NCI-H1694 (cell line): ENCODE data around the gene IGSF9.

Experiments used
- DNase-seq: peaks from one replicate; lab custom pipeline; 2025; lab: John Stamatoyannopoulos, UW

Gene IGSF9

DNA sequence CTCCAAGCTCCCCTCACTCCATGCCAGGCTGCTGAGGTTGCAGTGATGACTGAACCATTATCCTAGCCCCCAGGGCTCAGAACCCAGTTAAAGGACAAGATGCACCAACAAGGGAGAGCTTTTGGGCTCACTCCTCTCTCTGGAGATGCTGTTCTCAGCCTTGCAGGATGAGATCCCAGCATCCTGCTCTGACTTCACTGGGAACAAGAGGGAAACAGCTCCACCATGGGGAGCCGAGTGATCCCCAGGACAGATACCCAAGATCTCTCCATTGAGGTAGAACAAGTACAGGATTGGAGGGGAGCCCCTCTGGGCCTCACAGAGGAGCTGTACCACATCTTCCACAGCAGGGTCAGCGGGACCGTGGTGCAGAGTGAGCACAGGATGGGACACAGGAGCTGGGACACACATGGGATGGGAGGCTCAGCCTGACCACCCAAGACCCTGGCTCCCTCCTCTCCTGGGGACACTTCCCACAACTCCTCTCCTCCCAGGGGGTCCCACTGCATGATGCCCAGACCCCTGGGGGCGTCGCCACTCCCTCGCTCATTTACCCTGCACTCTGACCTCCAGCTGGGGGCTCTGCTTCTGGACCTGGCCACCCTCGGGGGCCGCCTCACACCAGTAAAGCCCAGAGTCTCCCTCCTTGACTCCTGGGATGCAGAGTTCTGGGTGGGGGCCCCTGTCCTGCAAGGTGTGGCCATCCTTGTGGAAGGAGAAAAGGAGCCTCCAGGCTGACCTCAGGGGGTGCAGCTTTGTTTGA lies 27.2 kb upstream of the IGSF9 start:
- no peak for DNase-seq

DNA sequence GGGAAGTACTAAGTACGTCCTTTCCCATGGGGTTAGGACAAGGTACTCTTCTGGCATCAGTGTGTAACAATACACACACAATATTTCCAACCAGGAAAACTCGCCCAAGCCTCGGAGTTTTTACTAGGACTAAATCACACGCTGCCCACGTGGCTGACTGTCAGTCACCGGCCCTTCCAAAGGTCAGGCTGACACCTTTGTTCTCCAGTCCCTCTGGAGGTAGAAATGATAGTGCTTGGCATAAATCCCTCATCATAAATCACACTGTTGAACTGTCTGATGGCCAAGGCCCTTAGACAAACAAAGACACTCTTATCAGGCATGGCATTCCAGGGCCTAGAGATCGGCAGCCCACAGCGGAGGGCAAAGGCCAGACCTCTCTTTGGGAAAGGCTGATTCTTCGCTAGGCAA lies 25.5 kb upstream of the IGSF9 start:
- DNase-seq: no peak

- DNase-seq: no peak
Measured at GRCh38 chr1:159968901-159969300, 23.5 kb upstream of the IGSF9 start.

DNA sequence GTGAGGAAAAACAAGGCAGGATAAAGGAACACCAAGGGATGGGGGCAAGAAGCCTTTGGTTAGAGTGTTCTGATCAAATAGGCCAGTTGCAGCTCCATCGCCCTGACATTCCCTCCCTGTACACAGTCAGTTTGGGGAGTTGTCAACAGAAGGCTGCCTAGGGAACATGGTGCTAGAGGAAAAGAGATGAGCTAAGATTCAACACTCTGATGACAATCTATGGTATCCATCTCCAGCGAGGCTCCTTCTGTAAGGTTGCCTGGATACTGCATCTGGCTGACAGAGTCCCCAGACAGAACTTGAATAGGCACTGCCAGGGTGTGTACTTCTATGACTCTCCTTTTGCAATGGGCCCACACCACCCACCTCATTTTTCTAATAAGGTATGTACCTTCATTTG lies 19.9 kb upstream of the IGSF9 start:
- DNase-seq: no peak

- DNase-seq: no peak
Measured at GRCh38 chr1:159964144-159964543, 18.7 kb upstream of the IGSF9 start.

- no peak for DNase-seq
Measured at GRCh38 chr1:159962176-159962575, 16.8 kb upstream of the IGSF9 start.

DNA sequence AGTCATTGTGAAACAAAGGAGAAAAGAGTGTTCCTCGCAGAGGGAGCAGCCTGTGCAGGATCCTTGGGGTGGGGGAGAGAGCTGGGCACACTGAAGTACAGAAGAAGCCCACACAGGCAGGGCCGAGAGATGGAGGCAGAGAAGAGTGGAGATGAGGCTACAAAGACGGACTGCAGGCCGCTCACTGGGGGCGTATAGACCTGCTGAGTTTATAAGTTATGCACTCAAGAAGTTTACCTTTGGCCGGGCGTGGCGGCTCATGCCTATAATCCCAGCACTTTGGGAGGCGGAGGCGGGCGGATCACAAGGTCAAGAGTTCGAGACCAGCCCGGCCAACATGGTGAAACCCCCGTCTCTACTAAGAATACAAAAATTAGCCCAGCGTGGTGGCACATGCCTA lies 16.2 kb upstream of the IGSF9 start:
- no peak for DNase-seq

- DNase-seq: no peak
Measured at GRCh38 chr1:159960721-159961381, 15.4 kb upstream of the IGSF9 start.

GRCh38 chr1:159959451-159959850 lies 14.0 kb upstream of the IGSF9 start:
- DNase-seq: no peak

- DNase-seq: no peak
Measured at GRCh38 chr1:159958719-159959380, 13.4 kb upstream of the IGSF9 start.

DNA sequence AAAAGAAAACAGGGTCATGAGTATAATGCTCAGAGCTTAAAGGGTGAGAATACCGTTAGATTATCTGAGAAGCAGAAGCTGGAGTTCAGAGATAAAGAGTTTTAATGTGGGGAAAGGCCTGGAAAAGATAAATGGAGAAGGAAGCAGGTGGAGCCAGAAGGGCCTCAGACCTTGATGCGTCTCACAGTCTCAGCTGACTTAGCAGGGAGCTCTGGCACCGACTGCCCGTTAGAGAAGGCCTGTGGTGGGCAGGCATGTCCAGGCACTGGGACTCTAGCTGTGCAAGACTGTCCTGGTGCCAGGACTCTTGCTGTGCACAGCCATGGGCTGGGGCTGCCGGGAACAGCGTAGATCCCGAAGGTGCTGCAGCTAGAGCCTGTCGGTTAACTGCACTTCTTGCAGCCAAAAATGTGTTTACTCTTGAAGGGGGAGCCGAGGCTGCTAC lies 12.4 kb upstream of the IGSF9 start:
- no peak for DNase-seq

DNA sequence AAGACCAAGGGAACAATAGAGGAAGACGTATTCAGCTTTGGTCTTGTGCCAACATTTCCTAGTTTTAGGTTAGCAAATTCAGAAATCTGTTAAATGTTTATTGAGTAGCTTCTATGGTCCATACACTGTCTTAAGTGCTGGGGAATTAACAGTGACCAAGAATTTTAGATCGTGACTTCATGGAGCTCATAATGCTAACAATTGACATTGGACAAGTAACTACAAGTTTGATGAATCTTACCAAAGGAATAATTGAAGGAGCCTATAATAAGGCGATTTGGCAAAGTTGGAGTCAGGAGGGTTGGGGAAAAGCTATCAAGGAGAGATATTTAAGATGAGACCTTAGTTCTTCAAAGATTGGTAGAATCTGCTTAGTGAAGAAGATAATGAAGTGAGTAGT lies 10.0 kb upstream of the IGSF9 start:
- no peak for DNase-seq

DNA sequence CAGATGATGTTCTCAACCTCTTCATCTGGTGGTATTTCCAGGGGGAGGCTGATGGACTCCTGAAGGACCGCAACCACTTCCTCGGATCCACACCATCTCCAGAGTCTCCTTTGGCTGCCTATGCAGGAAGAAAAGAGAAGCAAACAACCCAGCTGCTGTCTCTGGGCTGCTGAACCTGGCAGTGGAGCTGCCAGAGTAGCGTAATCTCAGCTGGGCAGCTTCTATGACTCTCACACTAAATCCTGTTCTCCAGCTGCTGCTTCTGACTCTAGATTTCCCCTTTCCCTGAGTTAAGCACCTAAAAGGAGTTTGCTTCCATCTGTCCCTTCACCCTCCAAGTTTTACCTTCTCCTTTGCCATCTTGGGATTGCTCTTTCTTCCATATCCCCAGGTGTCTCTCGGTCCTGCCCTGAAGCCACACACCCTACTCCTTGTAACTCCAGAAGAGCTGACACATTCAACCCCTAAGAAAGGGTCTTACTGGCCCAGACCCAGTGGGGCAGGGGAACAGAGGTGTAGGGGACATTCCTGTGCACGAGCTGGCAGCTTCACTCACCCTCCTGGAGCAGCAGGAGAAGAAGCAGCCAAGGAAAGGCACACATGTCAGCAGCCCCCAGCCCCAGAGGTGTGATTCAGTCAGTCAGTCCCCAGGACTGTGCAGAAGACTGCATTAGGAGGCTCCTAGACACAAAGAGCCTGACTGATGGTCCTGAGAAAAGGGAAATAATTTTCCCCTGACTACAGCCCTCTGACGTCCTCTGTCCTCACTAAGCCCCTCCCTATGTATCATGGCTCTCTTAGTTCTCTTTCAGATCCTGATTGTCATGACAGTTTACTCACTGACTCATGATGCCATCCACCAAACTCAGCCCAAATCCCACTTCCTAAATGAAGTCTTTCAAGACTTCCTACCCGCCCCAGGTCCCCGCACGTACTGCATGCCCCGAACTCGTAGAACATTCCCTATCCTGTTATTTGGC lies 8.4 kb upstream of the IGSF9 start, which contains the start of gene SLAMF9:
Gene SLAMF9 (minus strand): TSS at position 702 of the 980 bp plus-strand sequence. CDS start 100 bp downstream, at position 602.
- no peak for DNase-seq

GRCh38 chr1:159952932-159953331 lies 7.5 kb upstream of the IGSF9 start:
- no peak for DNase-seq

- no peak for DNase-seq
Measured at GRCh38 chr1:159951551-159951950, 6.1 kb upstream of the IGSF9 start.

DNA sequence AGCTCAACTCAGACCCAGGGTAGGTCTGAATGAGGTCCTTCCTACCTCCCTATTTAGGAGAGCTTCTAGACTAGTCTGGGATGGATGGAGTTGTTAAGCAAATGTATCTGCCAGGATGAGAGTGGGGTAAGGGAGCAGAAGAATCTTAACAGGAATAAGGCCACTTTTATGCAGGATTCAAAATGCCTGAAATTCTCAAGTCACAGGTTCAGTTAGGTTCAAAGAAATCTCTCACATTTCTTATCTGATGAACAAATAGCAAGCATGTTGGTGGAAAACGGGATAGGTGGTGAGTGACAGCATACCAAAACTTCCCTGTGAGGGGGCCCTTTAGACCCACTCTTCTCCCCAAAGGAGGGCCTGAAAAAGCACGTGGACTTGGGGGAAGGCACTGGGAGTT lies 5.6 kb upstream of the IGSF9 start:
- no peak for DNase-seq

GRCh38 chr1:159949981-159950381 lies 4.6 kb upstream of the IGSF9 start:
- DNase-seq: no peak

DNA sequence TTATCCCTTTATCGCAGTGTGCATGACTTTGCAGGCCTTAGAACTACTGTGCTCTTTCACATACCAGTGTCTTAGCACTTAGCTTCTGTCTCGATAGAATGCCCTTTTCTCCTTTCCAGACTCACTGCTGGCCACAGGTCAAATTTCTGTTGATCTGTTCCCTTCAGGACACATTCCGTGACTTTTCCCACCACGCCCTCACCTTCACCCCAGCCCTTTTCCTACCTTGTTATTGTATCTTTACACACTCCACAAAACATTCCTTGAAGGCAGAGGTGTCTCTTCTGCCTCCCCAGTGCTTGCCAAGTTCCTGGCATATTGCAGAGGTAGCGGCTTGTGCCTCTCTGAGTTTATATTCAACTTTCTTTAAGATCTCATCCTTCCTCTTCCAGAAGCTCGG lies 3.7 kb upstream of the IGSF9 start:
- no peak for DNase-seq

DNA sequence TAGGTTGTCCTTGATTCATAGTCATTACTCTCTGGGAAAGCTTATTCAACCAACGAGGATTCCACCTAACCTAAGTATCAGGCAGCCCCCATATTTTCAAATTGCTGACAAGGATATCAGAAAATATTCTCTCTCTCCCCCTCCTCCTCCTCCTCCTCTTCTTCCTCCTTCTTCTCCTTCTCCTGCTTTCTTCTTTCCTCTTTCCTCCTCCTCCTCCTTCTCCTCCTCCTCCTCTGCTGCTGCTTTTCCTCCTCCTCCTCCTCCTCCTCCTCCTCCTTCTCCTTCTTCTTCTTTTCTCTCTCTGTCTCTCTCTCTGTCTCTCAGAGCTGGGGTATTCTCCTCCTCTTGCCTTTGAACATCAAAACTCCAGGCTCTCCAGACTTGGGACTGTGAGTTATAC lies 2.5 kb upstream of the IGSF9 start:
- no peak for DNase-seq

DNA sequence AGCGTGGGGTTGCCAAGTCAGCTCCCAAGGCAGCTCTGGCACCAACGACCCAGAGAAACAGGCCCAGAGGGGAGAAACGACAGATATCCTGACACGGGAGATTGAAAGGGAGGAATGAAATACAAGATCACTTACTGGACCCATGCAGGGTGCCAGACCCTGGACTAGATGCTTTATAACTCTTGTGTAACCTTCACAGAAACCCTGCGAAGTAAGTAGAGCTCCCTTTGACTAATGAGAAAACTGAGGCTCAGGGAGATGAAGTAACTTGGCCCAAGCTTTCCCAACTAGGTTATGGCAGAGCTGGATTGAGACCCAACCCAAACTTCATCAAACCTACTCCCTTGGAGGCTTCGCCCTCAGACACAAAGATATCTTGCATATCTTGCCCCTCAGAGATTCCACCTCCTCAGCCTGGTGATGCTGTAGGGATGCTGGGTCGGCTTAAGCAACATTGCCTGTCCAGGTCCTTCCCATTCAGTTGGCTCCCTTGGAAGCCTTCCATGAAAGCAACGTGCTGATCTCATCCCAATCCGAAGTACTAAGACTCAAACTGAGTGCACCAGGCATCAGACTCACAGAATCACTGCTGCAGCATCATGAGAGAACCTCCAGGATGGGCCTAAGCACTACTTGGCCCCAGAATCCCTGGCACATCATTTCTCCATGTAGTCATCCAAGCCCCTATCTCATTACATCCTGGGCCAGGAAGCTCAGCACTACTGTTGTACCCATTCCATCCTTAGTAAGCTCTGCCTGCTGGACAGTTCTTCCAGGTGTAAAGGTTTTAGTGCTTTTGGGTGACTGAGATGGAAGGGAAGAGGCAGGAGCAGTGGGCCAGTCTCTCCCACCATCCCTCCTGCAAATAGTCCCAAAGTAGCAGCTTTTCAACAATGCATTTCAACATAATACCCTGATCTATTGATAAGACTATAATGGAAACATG lies 1.1 kb upstream of the IGSF9 start:
- no peak for DNase-seq
